C4-2B (cell line): ENCODE results near the gene TES.

Source experiments
- ZFX ChIP-seq: fragments of 450-650 bp; IDR thresholded peaks from 2 replicates; pipeline ENCODE4 v1.6.1; 2017
- TF ChIP-seq, protein P1 (sequence below): fragments of 450-650 bp; conservative IDR thresholded peaks from 2 replicates; pipeline ENCODE4 v1.5.1; 2017; ENCODE audit warnings: mild to moderate bottlenecking

DNA sequence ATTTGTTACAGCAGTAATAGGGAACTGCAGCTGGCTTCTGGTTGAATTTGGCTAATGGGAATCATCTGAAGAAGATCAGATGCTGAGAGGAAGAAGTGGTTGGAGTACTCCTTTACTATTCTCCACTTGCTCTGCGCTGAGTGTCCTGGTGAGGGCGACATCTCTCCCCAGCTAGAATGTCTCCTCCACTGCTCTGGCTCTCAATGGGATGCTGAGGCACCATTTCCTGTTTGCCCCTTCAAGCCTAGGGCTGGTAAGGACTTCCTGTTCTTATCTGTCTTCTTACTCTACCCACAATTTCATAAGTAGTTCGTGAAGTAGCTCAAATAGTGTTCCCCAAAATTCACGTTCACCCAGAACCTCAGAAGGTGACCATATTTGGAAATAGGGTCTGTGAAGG is 43.2 kb upstream of the TES start:
- TF ChIP-seq, protein P1, sequence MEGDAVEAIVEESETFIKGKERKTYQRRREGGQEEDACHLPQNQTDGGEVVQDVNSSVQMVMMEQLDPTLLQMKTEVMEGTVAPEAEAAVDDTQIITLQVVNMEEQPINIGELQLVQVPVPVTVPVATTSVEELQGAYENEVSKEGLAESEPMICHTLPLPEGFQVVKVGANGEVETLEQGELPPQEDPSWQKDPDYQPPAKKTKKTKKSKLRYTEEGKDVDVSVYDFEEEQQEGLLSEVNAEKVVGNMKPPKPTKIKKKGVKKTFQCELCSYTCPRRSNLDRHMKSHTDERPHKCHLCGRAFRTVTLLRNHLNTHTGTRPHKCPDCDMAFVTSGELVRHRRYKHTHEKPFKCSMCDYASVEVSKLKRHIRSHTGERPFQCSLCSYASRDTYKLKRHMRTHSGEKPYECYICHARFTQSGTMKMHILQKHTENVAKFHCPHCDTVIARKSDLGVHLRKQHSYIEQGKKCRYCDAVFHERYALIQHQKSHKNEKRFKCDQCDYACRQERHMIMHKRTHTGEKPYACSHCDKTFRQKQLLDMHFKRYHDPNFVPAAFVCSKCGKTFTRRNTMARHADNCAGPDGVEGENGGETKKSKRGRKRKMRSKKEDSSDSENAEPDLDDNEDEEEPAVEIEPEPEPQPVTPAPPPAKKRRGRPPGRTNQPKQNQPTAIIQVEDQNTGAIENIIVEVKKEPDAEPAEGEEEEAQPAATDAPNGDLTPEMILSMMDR = peak; percentile 55
- no peak for TF ChIP-seq ZFX
